HG03159 (cell line): Measurements from ENCODE around the gene ARHGEF7.
"Not testable (repeated sequence)": the region's sequence is repeated elsewhere in the genome, so short reads cannot be mapped to it uniquely, and the experiment has no call there.

ENCODE experiments used
- ATAC-seq: cut with Tn5 transposase; IDR thresholded peaks from one replicate; pipeline ENCODE4 v1.9.1; 2021; ENCODE audit warnings: mild to moderate bottlenecking, moderate library complexity; ENCODE audit not compliant: unreplicated experiment

The ARHGEF7 gene

GRCh38 chr13:111115061-111115964 lies at the start of gene ARHGEF7:
ARHGEF7 (plus strand) TSS chr13:111115310; CDS start chr13:111115527, 217 bp downstream.
- ATAC-seq: peak; percentile 52

- no peak for ATAC-seq
These were observed 49.4 kb upstream of the ARHGEF7 start for GRCh38 chr13:111065698-111066097.

GRCh38 chr13:111066544-111066943 lies 48.6 kb upstream of the ARHGEF7 start:
- no peak for ATAC-seq

- no peak for ATAC-seq
These were observed 47.1 kb upstream of the ARHGEF7 start for GRCh38 chr13:111068009-111068350.

GRCh38 chr13:111071120-111071519 lies 44.0 kb upstream of the ARHGEF7 start:
- ATAC-seq: not testable (repeated sequence)

- not testable (repeated sequence) for ATAC-seq
These were observed 43.6 kb upstream of the ARHGEF7 start for GRCh38 chr13:111071526-111071925.

- no peak for ATAC-seq
These were observed 40.3 kb upstream of the ARHGEF7 start for GRCh38 chr13:111074826-111075225.

- no peak for ATAC-seq
These were observed 38.7 kb upstream of the ARHGEF7 start for GRCh38 chr13:111076155-111077013.

GRCh38 chr13:111079375-111079774 lies 35.7 kb upstream of the ARHGEF7 start:
- no peak for ATAC-seq

GRCh38 chr13:111080642-111081041 lies 34.5 kb upstream of the ARHGEF7 start:
- no peak for ATAC-seq

GRCh38 chr13:111082240-111082639 lies 32.9 kb upstream of the ARHGEF7 start:
- ATAC-seq: no peak

GRCh38 chr13:111082769-111083168 lies 32.3 kb upstream of the ARHGEF7 start:
- ATAC-seq: not testable (repeated sequence)

- ATAC-seq: not testable (repeated sequence)
These were observed 31.4 kb upstream of the ARHGEF7 start for GRCh38 chr13:111083693-111084092.

- no peak for ATAC-seq
These were observed 24.9 kb upstream of the ARHGEF7 start for GRCh38 chr13:111090169-111090568.

- no peak for ATAC-seq
These were observed 22.4 kb upstream of the ARHGEF7 start for GRCh38 chr13:111092685-111093084.

GRCh38 chr13:111093136-111093535 lies 22.0 kb upstream of the ARHGEF7 start:
- no peak for ATAC-seq

- no peak for ATAC-seq
These were observed 21.5 kb upstream of the ARHGEF7 start for GRCh38 chr13:111093634-111094033.

- no peak for ATAC-seq
These were observed 19.9 kb upstream of the ARHGEF7 start for GRCh38 chr13:111095031-111095840.

GRCh38 chr13:111095911-111096501 lies 19.1 kb upstream of the ARHGEF7 start:
- ATAC-seq: no peak

- no peak for ATAC-seq
These were observed 15.8 kb upstream of the ARHGEF7 start for GRCh38 chr13:111099290-111099689.
